ENCODE results near the gene KCNQ5.

The KCNQ5 gene

DNA sequence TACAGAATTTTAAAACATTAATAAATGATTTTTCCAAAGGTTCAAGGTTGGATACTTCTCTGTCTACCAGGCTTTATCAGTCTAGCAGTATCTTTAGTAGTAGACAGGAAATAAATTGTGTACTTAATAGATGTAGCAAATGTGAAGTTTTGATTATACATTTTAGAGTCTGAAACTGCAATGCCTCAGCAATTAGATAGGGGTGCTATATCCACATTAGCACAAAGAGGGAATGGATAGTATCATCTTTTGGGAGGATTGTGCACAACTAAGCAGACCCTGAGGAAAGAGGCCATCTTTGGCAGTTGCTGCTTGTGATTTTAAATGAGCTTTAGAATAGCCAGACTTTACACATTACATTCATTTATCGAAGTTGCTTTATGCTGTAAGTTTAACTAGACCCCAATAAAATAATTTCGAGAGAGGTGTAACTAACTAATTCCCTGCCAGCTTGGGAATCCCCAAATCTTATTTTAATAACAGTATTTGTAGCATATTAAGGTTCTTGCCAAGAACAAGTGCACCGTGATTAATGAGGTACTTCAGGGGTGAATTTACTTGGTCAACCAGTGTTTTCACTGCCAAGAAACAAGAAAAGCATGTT lies 2.8 kb downstream of the KCNQ5 start:
- DNase-seq (no peak), ATAC-seq (replicated peaks) (no peak)
- Mint-ChIP-seq H3K27me3 (no peaks in the 10 kb centered on the region), H3K36me3 (peaks cover 1 to 10% of the 10 kb centered on the region in 2 donors), H3K4me1 (peaks cover 38 to 62% of the 10 kb centered on the region in 2 donors), H3K27ac (no peak overlapping the region), H3K9me3 (no peaks in the 10 kb centered on the region), H3K4me3 (no peak overlapping the region)

DNA sequence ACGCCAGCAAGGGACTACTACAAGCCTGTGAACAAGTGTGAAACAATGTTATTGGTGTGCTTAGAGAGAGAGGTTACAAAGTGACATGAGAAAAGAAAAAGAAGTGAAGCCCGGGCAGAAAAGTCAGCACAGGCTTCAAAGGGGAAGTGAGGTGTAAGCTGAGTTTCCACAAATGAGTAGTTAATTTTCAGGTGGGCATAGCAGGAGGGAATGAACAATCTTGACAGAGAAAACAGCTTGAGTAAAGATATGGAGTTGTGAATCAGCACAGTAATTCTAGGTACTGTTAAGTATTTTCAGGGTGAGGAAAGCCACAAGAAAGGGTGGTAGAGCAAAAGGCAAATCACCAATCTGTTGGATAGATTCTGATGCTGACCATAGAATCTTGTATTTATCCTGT lies 4.3 kb downstream of the KCNQ5 start:
- Mint-ChIP-seq H3K4me1 (peaks cover 31 to 51% of the 10 kb centered on the region in 2 donors), H3K4me3 (peak overlapping the region; percentile 1), H3K9me3 (no peaks in the 10 kb centered on the region), H3K27ac (no peak overlapping the region), H3K27me3 (no peaks in the 10 kb centered on the region), H3K36me3 (peaks cover 6 to 15% of the 10 kb centered on the region in 2 donors)
- peak; percentile 58 to 62 for ATAC-seq (replicated peaks)
- DNase-seq: peak; percentile 34

DNA sequence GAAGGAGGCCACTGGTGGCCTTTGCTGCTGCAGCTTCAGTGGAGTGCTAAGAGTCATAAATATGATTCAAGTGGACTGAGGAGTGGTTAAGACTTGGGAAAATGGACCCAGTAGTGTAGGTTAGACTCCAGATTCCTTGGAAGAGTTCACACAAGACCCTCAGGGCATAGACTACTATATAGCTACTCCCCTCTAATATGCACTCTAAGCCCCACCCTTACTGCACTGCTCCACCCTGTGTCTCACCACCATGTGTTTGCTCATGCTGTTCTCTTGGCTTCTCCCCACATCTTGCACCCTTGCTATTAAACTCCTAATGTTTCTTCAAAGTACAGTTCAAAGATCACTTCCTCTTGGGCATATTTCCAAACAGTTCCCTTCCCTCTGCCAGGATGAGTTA lies 5.7 kb downstream of the KCNQ5 start:
- no peak for ATAC-seq (replicated peaks)
- Mint-ChIP-seq H3K27ac (no peak overlapping the region), H3K9me3 (peaks cover 2 to 4% of the 10 kb centered on the region in 2 donors), H3K4me3 (no peak overlapping the region), H3K27me3 (no peaks in the 10 kb centered on the region), H3K4me1 (peaks cover 30 to 55% of the 10 kb centered on the region in 2 donors), H3K36me3 (peaks cover 12 to 23% of the 10 kb centered on the region in 2 donors)
- DNase-seq: no peak

DNA sequence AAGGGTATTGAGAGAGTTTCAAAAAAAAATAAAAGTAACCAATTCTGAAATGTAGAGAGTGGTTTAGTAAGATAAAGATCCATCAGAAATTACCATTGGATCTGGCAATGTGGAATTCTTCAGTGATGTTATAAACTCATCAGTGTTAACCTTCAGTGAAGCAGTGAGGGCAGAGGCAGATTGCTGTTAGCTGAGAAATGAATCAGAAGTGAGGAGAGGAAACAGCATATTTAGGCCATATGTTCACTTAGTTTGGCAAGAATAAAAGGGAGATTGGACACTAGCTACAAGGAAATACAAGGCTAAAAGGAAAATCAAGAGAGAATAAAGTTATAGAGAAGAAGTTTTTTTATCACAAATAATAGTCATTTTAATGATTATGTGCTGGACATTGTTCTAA lies 9.6 kb downstream of the KCNQ5 start:
- Mint-ChIP-seq H3K4me3 (no peak overlapping the region), H3K27me3 (no peaks in the 10 kb centered on the region), H3K27ac (no peak overlapping the region), H3K4me1 (peaks cover 19 to 43% of the 10 kb centered on the region in 2 donors), H3K9me3 (peaks cover 4% of the 10 kb centered on the region in 2 donors), H3K36me3 (peaks cover 22 to 30% of the 10 kb centered on the region in 2 donors)
- ATAC-seq (replicated peaks) (no peak), DNase-seq (no peak)

DNA sequence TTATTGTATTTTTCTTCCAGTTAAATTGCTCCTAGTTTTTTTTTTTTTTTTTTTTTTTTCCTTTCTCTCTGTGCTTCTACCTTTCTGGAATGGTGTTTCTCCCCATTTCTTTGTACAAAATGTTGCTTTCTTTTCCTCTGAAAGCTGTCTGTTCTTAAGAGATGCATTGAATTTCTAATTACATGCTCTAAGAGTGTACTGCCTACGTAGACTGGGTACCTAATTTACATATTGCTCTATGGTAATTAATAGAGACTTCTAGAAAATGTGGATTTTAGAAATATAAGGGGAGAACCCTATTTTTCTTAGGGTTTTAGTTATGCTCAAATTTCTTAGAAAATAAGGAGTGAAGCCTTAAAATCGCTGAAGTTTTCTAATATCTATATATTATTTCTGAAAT lies 13.8 kb downstream of the KCNQ5 start:
- Mint-ChIP-seq H3K27me3 (no peaks in the 10 kb centered on the region), H3K36me3 (peaks cover 20 to 27% of the 10 kb centered on the region in 2 donors), H3K4me3 (no peak overlapping the region), H3K4me1 (peaks cover 19 to 41% of the 10 kb centered on the region in 2 donors), H3K9me3 (peaks cover 4% of the 10 kb centered on the region in 2 donors), H3K27ac (no peak overlapping the region)
- DNase-seq (no peak), ATAC-seq (replicated peaks) (peak in 1 of 2 donors; percentile 54)

DNA sequence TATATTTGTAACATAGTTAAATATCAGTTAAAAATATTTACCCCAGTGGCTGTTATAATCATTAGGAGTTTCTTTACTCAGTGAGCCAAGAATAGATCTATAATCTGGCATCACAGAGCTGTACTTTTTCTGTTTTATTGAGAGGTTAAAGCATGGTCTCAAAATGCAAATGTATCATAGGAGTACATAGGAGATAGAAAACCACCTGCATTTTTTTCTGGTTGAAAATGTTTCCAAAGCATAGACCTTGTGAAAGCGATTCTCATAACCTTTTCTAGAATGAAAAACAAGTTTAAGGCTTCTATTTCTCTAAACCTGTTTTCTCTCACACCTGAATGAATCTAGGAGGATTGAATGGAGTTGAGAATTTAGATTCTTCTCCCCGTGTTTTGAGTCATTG lies 14.4 kb downstream of the KCNQ5 start:
- H3K36me3 Mint-ChIP-seq: peaks cover 14 to 21% of the 10 kb centered on the region in 2 donors
- H3K27ac Mint-ChIP-seq: no peak overlapping the region
- no peaks in the 10 kb centered on the region for H3K27me3 Mint-ChIP-seq
- H3K9me3 Mint-ChIP-seq: peaks cover 4% of the 10 kb centered on the region in 2 donors
- DNase-seq: no peak
- H3K4me1 Mint-ChIP-seq: peaks cover 17 to 39% of the 10 kb centered on the region in 2 donors
- no peak overlapping the region for H3K4me3 Mint-ChIP-seq
- ATAC-seq (replicated peaks): peak; percentile 75 to 89

DNA sequence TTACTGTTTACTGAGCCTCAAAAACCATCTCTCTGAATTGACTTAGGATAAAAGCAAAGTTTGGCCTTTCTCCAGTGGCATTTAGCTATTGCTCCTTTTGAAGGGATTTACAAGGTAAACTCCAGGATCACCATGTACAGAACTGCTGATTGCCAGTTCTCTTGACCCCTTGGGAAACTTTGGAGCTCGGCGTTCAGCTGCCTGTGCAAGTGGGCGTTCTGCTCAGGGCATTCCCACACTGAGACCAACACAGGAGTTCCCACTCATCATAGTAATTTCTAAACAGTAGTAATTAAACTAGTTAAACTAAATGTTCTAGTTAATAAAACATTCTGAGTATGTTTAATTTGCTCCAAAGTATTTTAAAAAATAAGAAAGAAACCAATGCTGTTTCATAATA lies 14.9 kb downstream of the KCNQ5 start:
- Mint-ChIP-seq H3K36me3 (peaks cover 12 to 17% of the 10 kb centered on the region in 2 donors), H3K9me3 (peaks cover 1 to 4% of the 10 kb centered on the region in 2 donors), H3K27ac (peak overlapping the region; percentile 5), H3K4me1 (peaks cover 17 to 38% of the 10 kb centered on the region in 2 donors), H3K27me3 (no peaks in the 10 kb centered on the region), H3K4me3 (no peak overlapping the region)
- no peak for ATAC-seq (replicated peaks)
- no peak for DNase-seq

DNA sequence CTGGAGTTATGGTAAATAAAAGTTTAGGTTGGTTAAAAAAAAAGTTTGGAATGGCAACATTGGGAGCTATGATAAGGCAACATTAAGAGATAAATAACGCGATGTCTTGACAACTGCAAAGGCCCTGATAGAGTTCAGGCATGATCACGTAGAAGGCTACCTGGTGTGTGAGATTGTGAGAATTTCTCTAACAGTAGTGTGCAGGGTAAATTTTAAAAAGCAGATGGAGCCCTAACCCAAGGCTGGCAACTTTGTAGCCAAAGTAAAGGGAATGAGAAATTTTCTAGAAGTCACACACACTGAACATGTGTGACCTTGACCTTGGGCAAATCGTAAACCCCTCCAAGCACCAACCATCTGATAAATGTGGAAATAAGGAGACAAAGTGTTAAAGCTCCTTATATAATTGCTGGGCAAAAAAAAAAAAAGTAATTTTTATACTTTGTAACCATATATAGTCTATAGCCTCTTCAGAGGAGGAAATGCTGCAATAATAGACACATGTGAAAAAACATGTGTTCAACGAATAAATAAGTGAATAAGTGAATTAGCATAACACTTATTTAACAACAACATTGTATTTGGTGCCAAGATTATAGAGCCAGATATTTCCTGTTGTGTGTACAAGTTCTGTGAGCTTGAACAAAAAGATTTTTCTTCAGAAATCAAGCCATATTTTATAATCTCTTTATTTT lies 18.2 kb downstream of the KCNQ5 start:
- ATAC-seq (replicated peaks): no peak
- Mint-ChIP-seq H3K9me3 (no peaks in the 10 kb centered on the region), H3K27ac (no peak overlapping the region)

DNA sequence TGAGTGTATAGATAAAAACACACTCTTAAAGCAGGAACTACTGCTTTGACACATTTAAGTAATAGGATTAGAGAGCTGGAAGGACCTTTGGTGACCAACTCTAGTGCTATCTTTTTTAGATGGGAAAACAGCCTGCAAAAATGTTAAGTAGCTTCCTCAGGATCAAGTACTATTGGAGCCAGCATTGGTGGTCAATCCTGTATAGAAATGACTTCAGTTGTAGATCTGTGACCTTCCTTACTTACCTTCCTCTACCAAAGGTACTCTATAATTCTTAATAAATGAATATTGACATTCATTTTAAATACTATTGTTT lies 18.7 kb downstream of the KCNQ5 start:
- H3K9me3 Mint-ChIP-seq: no peaks in the 10 kb centered on the region
- ATAC-seq (replicated peaks) (no peak), DNase-seq (no peak)
- H3K27me3 Mint-ChIP-seq: no peaks in the 10 kb centered on the region
- no peak overlapping the region for H3K4me3 Mint-ChIP-seq
- H3K4me1 Mint-ChIP-seq: peaks cover 24 to 59% of the 10 kb centered on the region in 2 donors
- peaks cover 2 to 5% of the 10 kb centered on the region in 2 donors for H3K36me3 Mint-ChIP-seq
- H3K27ac Mint-ChIP-seq: no peak overlapping the region

More for the DNA sequence above, 18.2 kb downstream of the KCNQ5 start:
- DNase-seq: no peak
- no peak overlapping the region for H3K4me3 Mint-ChIP-seq
- H3K4me1 Mint-ChIP-seq: peaks cover 23 to 58% of the 10 kb centered on the region in 2 donors
- H3K27me3 Mint-ChIP-seq: no peaks in the 10 kb centered on the region
- peaks cover 2 to 5% of the 10 kb centered on the region in 2 donors for H3K36me3 Mint-ChIP-seq

DNA sequence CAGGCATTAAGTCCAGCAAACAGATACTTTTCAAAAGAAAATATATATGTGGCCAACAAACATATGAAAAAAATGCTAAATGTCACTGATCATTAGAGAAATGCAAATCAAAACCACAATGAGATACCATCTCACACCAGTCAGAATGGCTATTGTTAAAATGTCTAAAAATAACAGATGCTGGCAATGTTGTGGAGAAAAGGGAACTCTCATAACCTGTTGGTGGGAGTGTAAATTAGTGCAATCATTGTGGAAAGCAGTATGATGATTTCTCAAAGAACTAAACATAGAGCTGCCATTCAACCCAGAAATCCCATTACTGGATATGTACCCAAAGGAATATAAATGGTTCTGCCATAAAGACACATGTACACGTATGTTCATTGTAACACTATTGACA lies 20.6 kb downstream of the KCNQ5 start:
- H3K4me1 Mint-ChIP-seq: peaks cover 23 to 58% of the 10 kb centered on the region in 2 donors
- H3K36me3 Mint-ChIP-seq: peaks cover 2 to 9% of the 10 kb centered on the region in 2 donors
- no peak overlapping the region for H3K4me3 Mint-ChIP-seq
- no peak overlapping the region for H3K27ac Mint-ChIP-seq
- no peaks in the 10 kb centered on the region for H3K27me3 Mint-ChIP-seq
- H3K9me3 Mint-ChIP-seq: no peaks in the 10 kb centered on the region
- peak in 1 of 2 donors; percentile 42 for ATAC-seq (replicated peaks)
- no peak for DNase-seq

DNA sequence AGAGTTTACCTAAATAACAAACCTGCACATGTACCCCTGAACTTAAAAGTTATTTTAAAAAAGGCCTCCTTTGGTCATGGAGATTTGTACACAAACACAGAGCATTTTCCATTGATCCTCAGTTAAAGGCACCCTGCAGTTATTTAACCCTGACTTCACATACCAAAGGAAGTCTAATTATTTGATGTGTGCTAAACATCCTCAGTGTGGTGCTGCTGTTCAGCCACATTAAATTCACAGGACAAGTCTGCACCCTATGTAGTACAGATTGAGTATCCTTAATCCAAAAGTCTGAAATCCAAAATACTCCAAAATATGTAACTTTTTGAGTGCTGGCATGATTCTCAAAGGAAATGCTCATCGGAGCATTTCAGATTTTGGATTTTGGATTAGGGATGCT lies 21.4 kb downstream of the KCNQ5 start:
- Mint-ChIP-seq H3K4me3 (no peak overlapping the region), H3K27me3 (no peaks in the 10 kb centered on the region), H3K4me1 (peaks cover 25 to 63% of the 10 kb centered on the region in 2 donors), H3K27ac (no peak overlapping the region), H3K36me3 (peaks cover 2 to 9% of the 10 kb centered on the region in 2 donors), H3K9me3 (no peaks in the 10 kb centered on the region)
- DNase-seq (no peak), ATAC-seq (replicated peaks) (no peak)

DNA sequence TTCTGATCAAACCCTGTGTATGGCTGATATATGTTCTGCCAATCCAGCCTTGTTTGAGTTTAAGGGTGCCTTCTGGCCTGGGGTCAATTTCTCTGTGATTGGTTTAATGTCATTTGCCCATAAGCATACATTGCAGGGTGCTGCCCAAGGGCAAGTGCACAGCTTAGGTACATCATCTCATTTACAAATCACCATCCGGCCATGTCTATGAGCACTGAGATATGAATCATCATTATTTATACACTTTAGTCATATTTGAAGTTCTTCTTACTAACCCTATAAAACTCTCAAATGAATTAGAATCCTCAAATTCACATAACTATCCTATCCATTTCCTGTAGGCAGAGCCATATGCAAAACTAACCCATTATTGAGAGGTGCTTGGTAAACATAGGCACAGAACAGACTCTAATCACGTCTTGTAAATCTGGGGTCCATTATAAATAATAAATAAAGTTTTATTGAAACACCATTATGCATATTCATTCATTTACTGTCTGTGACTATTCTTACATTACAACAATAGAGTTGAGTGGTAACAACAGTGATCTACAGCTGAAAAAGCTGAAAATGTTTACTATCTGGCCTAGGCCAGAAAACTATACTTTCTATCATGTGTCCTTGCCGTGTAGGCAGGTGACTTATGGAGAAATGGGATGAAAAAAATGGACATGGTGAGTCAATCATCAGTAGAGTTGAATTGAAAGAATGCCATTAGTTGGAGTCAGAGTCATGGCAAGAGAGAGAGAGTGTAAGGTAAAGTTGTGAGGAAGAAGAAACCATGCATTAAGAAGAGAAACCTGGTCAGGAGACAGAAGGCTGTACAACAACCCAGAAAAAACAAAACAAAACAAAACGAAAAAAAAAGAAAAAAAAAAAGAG lies 25.0 kb downstream of the KCNQ5 start:
- Mint-ChIP-seq H3K9me3 (no peaks in the 10 kb centered on the region), H3K4me1 (peaks cover 38 to 70% of the 10 kb centered on the region in 2 donors), H3K27me3 (no peaks in the 10 kb centered on the region), H3K27ac (no peak overlapping the region), H3K36me3 (peaks cover 2 to 4% of the 10 kb centered on the region in 2 donors), H3K4me3 (no peak overlapping the region)
- ATAC-seq (replicated peaks) (no peak), DNase-seq (no peak)

DNA sequence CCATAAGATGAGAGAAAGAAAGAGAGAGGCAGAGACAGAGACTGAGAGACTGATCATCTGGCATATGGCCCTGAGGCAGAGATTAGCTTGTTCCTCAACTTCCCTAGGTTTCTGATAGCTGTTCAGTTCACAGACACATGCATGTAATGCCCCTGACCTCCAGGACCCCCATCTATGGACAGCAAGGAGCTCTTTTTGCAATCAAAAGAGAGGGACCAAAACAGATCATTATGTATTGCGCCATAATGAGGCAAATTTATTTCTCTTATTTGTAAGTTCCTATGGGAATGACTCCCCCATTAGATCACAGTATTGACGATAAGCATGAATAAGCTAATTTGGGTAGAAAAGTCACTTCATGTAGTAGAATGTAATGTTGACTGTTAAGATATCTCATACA lies 25.6 kb downstream of the KCNQ5 start:
- ATAC-seq (replicated peaks) (no peak), DNase-seq (no peak)
- Mint-ChIP-seq H3K36me3 (peaks cover 2 to 4% of the 10 kb centered on the region in 2 donors), H3K27me3 (no peaks in the 10 kb centered on the region), H3K9me3 (no peaks in the 10 kb centered on the region), H3K4me3 (no peak overlapping the region), H3K4me1 (peaks cover 39 to 70% of the 10 kb centered on the region in 2 donors), H3K27ac (no peak overlapping the region)

All from stimulated activated naive B cell treated with anti-CD40 and anti-IgM and Interleukin-4, amounts not matched to agents 10 μg/mL and 1 μg/mL and 100 μg/mL, for 72 hours (primary cell).